DMS114 treated with DMSO at 0.1 percent for 48 hours (cell line): ENCODE results near the gene AANAT.
"Not testable (repeated sequence)": the region's sequence is repeated elsewhere in the genome, so short reads cannot be mapped to it uniquely, and the experiment has no call there.

ENCODE experiments used
- DNase-seq: peaks from one replicate; lab custom pipeline; 2025; ENCODE audit not compliant: unreplicated experiment; lab: John Stamatoyannopoulos, UW

AANAT gene

DNA sequence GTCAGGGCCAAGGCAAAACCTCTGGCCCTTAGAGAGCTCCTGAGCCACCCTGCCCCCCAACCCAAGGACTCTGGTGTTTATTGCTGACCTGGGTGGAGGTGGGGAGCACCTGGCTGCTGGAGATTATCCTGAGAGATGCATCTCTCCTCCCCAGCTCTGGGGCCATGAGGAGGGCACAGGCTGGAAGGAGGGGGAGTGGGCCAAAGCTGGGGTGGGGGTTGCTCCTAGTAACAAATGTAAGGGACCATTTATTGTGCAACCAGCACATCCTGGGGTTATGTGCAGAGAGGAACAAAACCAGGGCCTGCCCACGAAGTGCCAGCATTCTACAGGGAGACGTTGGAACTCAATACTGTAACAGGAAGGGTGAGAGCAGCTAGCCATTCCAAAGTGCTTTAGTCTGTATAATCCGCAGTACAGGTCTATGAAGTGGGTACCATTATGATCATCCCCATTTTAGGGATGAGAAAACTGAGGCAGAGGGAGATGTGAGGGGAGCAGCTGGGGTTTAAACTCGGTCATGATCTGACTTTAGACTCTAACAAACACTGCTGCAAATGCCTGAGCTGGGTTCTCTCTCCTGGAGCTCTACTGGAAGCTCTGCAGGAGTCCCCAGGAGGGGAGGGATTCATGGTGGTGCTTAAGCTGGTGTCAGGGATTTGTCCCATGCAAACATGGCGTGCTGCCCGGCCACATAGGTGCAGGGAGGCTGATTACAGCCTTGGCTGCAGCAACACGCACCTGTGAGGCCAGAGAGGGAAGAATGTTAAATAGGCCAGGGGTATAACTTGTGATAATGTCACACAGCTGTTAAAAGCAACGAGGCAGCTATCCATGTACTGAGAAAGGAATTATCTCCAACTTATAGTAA lies 35.2 kb downstream of the AANAT start:
- no peak for DNase-seq

GRCh38 chr17:76504117-76504516 lies 36.7 kb downstream of the AANAT start:
- peak; percentile 35 for DNase-seq

- peak; percentile 33 for DNase-seq
Measured at GRCh38 chr17:76506408-76507345, 39.3 kb downstream of the AANAT start.

GRCh38 chr17:76508472-76509063 lies 41.2 kb downstream of the AANAT start:
- not testable (repeated sequence) for DNase-seq

DNA sequence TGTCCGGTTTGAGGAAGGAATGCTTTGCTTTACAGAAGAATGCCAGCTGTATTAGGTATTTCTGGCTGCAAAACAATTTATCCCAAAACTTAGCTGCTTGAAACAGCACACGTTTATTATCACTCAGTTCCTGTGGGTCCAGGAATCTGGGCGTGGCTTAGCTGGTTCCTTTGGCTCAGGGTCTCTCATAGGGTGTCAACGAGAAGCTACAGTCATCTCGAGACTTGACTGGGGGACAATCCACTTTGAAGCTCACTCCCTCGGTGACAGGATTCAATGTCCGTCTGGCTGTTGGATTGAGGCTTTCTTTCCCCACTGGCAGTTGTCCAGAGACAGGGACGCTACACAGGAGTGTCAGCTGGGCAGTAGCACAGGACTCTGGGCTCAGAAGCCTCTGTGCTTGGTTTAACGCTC lies 43.4 kb downstream of the AANAT start:
- DNase-seq = no peak

DNA sequence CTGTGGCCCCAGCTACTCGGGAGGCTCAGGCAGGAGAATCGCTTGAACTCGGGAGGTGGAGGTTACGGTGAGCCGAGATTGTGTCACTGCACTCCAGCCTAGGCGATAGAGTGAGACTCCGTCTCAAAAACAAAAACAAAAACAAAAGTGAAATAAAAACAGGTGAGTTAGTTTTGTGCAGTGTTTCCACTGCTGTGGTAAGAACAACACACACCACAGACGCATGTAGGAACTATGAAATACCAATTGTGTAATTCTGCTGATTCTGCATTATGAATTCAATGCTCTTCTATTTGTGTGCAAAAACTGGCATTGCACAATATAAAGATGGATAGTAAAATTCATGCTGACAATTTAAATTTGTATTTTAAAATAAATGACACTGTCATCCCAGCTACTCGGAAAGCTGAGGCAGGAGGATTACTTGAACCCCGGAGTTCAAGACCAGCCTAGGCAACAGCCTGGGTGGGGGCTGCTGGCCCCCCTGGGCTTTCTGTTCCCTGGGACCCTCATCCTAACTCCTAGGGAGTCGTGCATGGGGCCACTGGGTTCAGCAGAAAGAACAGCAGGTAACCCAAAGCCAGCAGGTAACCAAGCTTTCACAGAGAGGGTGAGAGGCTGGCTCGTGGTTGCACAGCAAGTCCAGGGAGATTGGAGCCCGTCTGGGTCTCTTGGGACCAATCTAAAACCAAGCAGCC lies 44.4 kb downstream of the AANAT start:
- DNase-seq = no peak

DNA sequence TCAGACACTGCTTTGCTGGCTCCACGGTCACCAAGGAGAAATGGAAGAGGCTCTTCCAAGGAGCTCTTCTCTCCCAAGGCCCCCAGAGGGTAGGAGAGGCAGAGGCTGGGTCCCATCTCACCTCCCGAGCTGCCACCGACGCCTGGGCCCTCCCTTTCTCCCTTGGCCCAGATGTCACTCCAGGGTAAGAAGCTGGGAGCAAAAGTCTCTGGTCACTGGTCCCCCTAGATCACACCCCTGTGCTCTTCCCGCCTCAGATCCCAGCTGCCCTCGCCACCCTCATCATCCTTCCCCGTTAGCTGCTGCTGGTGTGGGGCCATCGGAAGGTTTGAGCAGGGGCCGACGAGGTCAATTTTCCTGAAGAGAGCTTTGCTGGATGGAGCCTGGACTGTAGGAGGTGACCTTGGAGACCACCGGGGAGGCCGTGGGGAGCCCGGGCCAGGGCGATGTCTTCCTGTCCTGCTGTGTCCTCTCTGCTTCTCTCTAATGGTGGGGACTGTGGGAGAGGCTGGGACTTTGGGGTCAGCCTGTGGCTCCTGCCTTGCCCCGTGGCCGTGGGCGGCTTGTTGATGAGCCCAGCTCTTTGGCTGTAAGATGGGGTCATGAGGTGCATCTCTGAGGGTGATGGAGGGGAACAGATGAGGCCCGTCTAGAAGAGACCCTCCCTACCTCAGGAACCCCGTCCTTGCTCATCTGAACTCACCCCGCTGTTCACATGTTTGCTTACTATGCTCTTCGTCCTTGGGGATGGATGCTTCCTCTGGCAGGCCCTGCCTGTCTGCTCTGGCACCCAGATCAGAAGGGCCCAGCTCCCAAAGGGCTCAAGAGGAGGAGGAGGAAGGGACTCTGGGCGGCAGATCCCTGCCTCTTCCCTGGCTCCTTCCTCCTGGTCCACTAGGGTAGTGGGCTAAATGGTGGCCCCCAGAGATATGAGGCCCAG lies 45.2 kb downstream of the AANAT start:
- no peak for DNase-seq

- DNase-seq = no peak
Measured at GRCh38 chr17:76513306-76513692, 45.9 kb downstream of the AANAT start.

DNA sequence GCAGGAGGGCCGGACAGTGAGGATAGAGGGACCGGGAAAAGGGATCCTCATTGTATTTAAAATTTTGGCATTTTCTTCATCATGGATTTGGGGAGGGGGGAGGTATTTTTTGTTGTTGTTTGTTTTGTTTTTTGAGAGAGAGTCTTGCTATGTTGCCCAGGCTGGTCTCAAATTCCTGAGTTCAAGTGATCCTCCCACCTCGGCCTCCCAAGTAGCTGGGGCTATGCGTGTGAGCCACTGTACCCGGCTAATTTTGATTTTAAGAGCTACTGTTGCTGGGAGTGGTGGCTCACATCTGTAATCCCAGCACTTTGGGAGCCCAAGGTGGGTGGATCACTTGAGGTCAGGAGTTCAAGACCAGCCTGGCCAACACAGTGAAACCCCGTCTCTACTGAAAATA lies 47.0 kb downstream of the AANAT start:
- DNase-seq = not testable (repeated sequence)

DNA sequence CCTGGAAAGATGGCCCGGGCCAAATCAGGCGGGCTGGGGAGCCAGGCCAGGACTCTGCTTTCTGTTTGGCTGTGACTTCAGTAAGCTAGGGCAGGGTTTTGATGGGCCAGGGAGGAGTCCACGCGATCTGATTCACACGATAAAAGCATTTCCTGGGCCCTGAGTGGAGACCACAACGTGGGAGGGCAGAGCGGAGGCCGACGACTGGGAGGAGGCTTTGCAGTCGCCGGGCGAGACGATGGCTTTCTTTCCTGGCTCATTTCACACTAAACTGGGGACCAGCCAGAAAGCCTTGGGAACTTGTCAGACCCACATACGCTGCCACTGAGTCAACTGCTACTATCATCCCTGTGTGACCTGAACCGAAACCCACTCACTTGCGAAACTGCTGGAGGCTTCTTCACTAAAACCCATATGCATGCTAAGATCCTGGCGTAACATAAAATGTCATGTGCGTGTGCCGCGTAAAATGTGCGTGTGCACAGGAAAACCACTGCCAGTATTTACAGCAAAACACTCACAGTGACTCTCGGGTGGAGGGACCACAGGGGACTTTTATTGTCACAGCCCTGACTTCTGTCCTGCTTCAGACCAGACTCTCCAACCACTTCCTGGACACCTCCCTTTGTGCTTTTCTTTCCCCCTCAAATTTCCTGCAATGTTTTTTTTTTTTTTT lies 48.0 kb downstream of the AANAT start:
- DNase-seq = no peak

- DNase-seq = no peak
Measured at GRCh38 chr17:76517638-76518038, 50.2 kb downstream of the AANAT start.

DNA sequence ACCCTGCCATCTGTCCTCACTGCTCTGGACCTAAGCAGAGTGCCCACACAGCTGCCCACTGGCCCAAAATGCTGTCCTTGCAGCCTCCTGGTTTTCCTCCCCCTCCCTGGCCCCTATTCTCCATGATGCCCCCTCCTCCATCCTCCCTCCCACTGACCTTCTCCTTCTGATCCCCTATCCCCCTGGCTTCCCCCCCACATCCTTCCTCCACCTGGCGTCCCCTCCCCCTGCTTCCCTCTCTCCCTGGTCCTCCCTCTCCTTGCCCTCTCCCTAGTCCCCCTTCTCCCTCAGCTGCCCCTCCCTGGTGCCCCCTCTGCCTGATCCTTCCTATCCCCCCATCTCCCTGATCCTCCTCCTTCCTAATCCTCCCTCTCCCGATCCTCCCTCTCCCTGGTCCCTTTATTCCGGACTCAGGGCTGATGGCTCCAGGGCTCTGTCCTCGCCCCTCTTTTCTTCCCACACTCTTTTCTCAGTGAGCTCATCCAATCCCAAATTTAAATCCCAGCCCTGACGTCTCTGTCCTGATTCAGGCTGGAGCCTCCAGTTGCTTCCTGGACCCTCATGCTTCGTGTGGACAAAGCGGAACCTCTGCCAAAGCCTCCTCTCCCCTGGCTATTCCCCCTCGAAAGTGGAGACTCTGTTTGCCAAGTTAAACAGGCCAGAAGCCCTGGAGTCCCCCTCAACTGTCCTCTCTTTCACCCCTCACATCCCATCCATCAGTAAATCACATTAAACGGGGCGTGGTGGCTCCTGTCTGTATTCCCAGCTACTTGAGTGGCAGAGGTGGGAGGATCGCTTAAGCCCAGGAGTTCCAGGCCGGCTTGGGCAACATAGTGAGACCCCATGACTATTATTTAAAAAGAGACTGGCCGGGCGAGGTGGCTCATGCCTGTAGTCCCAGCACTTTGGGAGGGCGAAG lies 51.9 kb downstream of the AANAT start:
- no peak for DNase-seq
